ENCODE results near the gene GGA1.
"Not testable (repeated sequence)": the region's sequence is repeated elsewhere in the genome, so short reads cannot be mapped to it uniquely, and the experiment has no call there.

The GGA1 gene

DNA sequence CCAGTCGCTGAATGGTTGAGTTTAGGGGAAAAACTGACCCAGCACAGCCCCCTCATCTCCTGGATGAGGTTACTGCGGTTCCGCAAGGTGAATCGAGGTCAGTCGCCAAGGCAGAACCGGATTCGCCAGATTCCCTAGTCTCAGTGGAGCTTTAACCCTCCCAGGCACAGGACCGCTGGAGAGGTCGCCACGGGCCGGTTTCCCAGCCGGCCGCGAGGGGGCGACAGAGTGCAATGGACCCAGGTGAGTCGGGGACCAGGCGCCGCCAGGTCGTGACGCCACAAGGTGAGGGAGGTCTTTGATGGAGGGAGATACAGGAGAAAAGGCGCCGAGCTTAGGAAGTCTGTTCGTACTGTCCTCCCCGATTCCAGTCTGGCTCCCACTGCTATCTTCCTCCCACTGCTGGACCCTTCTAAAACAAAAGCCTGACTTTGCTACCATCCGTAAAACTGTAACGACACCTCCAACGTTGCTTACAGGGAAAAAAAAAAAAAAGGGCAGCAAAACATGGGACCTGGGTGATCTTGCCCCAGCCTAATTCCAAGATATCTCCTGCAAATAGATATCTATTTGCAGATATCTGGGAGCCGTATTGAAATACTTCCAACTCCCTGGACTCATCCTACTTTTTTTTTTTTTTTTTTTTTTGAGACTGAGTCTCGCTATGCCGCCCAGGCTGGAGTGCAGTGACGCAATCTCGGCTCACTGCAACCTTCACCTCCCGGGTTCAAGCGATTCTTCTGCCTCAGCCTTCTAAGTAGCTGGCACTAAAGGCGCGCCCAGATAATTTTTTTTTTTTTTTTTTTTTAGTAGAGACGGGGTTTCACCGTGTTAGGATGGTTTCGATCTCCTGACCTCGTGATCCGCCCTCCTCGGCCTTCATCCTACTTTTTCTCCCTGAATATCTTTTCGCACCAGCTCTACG, 1.4 kb upstream of the GGA1 start:
- in situ Hi-C loops (cut with MboI; ENCODE audit: low sequenced_read_pairs), result no loop called here

DNA sequence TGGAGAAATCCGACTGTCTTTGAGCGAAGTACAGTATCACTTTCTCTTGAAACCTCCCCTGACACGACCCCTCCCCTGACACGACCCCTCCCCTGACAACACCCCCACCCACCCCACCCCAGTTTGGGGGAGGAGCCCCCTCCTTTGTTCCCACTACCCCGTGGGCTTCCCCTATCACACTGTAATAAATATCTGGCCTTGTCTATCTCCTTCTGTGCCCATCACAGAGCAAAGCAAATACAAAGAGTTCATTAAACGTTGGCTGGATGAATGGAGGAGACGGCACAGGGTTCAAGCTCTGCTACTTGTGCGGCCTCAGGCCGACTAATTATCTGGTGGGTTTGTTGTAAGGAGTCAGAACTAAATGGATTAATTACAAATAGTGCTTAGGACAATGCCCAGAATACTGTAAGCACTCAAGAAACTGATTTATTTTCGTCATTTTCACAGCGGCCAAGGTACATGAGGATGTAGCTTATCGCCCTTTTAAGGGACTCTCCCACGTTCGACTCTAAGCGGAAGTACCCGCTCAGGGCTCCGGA, 628 bp upstream of the GGA1 start:
- in situ Hi-C loops (cut with MboI; ENCODE audit: low sequenced_read_pairs), result no loop called here

DNA sequence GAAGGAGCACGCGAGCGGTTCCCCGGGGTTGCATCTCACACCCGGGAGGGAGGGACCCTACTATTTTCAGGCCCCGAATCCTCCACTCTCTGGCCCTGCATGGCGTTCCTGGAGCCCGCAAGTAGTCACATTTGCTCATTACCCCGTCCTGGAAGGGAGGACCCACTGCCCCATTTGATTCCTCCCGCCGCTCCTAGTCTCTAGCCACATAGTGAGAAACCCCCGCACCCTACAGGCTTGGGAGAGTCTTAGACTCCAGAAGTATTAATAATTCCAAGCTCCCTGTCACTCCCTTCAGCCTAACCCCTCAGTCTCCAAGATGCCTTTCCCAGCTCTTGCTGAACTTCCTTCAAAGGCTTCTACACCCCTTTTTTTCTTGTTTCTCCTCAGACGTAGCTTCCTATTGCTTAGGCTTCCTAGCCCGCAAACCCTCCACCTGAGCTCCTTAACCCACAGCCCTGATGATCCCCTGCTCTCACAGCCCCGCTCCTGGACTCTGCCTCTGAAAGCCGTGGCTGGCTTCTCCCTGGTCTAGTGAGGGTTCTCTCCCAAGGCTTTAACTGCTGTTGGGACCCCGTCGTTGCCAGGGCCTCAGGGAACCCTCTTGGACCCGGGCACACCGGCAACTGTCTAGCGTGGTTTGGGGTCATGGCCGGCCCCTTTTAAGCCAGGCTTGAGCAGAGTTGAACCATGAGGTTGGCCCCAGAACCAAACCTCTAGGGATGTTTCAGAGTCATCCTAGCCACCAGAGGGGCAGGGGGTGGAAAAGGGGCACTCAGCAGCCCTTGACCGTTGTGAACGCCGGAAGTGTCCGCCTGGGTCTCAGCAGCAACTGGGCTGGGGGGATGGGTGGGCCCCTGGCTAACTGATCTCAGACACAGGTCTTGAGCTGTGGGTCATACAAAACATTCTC, 862 bp downstream of the GGA1 start:
- in situ Hi-C loops (cut with MboI; ENCODE audit: low sequenced_read_pairs), result no loop called here

DNA sequence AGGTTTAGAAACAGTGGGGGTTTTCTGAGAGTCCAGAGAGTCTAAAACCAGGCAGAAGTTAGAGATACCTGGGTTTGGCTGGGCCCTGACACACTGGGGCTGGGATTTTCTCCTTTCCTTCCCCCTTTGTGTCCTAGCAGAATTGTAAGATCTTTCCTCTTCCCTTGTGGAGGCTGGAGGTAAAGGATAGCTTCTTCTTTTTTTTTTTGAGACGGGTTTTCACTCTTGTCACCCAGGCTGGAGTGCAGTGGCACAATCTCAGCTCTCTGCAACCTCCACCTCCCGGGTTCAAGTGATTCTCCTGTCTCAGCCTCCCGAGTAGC, 1.5 kb downstream of the GGA1 start:
- in situ Hi-C loops (cut with MboI; ENCODE audit: low sequenced_read_pairs), result not testable (repeated sequence)

DNA sequence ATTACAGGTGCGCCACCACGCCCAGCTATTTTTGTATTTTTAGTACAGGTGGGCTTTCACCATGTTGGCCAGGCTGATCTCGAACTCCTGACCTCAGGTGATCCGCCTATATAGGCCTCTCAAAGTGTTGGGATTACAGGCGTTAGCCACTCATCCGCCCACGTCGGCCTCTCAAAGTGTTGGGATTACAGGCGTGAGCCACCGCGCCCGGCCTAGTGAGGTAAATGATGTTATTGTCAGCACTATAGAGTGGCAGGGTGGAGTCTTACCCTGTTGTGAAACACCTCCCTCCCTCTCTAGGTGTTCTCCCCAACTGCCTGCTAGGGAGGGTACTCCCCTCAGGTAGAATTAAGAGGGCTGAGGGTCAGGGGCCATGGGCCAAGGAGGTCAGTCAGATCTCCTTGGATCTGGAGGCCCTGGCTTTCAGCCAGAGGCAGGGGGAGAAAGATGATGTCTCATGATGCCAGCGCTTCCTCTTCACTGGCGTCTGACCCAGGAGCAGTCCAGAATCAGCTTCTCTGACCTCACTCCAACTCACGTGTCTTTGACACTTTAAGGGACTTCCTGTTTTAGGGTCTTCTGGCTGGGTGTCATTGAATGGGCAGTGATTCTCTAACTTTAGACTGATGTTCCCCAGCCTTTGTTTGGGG, 2.0 kb downstream of the GGA1 start:
- in situ Hi-C loops (cut with MboI; ENCODE audit: low sequenced_read_pairs), result no loop called here

DNA sequence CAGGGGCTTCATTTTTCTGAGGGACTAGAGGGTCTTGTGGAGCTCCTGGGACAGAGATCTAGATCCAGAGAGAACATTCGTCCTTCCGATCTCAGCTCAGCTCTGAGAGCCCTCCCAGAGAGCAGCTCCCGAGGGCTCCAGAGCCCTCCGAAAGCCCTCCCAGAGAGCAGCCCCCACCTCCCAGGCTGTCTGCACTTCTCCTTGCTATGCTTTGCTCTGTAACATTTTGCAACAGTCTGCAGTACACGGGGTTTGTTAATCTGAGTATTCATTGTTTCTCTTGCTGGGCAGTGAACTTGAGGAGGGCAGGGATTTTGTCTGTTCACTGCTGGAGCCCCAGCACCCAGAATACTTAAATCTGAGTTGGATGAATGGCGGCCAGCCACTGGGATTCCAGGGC, 2.6 kb downstream of the GGA1 start:
- in situ Hi-C loops (cut with MboI; ENCODE audit: low sequenced_read_pairs), result no loop called here

DNA sequence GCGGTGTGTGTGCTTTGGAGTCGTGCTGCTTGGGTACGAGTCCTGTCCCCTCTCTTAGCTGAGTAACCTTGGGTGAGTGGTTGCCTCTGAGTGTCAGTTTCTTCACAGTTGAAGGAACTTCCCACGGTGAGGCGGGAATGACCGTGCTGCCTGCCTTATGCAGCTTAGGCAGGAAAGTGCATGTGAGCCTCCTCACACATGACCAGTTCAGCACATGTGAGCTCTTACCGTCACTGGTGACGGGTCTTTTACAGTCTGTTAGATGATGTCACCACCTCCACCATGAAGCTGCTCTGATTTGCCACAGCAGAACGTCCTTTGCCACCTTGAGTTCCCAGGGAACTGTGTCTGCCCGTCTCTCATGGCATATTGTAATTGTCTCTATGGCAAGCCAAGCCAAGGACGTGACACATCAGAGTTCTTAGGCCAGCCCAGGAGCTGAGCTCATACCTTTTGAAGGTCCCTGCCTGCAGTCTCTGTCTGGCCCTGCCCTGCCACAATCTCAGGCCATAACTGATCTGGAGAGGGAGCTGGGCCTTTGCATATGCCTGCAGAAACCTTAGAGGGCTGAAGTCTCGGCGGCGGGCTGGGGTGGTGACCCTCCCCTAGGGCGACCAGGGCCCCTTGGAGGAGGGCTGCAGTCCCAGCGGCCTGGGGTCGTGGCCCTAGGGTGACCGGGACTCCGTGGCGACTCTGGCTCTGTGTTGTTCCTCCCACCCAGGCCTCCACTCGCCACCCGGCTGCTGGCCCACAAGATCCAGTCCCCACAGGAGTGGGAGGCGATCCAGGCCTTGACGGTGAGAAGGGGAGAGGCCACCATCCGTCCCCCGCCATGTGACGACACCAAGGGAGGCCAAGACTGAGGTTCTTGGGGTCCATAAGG, 7.8 kb downstream of the GGA1 start:
- in situ Hi-C loops (cut with MboI; ENCODE audit: low sequenced_read_pairs), result no loop called here

DNA sequence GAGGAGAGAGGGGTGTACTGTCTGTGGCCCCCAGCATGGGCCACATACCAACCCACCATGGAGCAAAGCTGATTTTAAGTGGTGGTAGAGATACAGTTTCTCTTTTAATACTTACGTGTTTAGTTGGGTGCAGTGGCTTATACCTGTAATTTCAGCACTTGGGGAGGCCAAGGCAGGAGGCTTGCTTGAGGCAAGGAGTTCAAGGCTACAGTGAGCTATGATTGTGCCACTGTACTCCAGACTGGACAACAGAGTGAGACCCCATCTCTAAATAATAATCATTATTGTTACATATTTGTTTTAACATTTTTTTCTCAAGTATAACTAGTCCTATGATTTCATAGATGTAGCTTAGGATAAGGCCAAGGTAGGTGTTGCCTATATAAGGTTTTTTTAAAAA, 8.8 kb downstream of the GGA1 start:
- in situ Hi-C loops (cut with MboI; ENCODE audit: low sequenced_read_pairs), result no loop called here

DNA sequence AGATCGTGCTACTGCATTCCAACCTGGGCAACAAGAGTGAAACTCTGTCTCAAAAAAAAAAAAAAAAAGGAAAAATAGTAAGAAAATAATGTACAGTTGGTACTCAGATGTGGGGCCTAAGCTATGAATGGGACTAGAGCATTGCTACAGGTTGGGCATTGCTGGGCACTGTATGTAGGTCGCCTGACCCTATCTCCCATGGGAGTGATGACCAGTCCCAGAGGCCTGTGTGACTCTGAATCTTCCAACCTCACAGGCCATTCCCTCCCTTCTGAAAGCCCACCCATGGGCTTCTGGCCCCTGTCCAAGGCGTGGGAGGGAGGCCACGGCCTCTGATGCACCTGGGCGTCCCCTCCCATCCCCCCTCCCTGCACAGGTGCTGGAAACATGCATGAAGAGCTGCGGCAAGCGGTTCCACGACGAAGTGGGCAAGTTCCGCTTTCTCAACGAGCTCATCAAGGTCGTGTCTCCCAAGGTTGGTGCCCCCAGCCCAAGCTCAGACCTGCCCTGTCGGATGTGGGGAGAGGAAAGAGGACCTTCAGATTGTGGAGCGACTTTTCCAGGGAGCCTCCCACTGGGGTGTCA, 9.5 kb downstream of the GGA1 start:
- in situ Hi-C loops (cut with MboI; ENCODE audit: low sequenced_read_pairs), result no loop called here

DNA sequence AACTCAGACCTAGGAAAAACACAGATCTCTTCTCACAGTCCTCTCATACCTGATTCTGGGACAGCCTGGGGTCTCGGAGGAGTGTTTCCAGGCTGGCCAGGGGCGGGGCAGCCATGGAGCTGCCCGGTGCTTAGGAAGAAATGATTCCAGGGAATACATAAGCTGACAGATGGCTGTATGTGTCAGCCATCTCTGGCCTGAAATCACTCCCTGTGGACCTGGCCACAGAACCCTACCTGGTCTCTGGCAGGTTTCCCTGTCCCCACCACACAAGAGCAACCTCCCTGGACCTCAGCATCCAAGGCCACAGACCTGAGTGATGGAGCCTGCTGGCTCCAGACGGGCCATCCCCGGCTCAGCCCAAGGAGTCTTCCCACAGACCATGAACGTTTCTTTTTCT, 10.0 kb downstream of the GGA1 start:
- in situ Hi-C loops (cut with MboI; ENCODE audit: low sequenced_read_pairs), result no loop called here

DNA sequence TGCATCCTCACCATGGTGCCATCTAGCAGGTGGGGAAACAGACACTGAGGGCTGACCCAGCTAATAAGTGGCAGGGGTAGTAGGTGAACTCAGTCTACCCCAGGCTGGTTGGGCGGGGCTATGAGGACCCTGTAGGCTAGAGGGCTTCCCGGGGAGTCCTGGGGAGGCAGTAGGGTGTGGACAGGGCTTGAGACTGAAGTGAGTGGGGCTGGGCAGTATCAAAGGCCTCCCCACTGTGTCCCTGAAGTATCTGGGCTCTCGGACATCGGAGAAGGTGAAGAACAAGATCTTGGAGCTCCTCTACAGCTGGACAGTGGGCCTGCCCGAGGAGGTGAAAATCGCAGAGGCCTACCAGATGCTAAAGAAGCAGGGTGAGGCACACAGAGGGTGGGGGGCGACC, 11.4 kb downstream of the GGA1 start:
- in situ Hi-C loops (cut with MboI; ENCODE audit: low sequenced_read_pairs), result no loop called here

DNA sequence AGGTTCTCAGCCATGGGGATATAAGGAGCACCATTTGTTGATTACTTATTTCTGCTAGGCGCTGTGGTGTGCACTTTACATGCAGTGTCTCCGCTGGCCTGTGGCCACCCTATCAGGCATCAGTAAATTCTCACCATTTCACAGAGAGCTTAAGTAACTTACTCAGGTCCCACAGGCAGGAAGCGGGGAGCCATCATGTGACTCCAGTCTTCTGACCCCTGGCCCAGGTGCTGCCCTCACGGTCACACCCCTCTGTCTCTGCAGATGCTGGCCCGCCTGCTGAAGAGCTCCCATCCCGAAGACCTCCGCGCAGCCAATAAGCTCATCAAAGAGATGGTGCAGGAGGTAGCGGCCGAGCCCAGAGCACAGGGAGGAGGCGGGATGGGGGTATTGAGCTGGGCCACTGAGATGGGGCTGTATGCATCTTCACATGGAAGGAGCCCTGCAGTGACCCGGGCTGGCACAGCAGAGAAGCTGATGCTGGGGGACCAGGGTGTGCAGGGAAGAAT, 12.8 kb downstream of the GGA1 start:
- in situ Hi-C loops (cut with MboI; ENCODE audit: low sequenced_read_pairs), result no loop called here

DNA sequence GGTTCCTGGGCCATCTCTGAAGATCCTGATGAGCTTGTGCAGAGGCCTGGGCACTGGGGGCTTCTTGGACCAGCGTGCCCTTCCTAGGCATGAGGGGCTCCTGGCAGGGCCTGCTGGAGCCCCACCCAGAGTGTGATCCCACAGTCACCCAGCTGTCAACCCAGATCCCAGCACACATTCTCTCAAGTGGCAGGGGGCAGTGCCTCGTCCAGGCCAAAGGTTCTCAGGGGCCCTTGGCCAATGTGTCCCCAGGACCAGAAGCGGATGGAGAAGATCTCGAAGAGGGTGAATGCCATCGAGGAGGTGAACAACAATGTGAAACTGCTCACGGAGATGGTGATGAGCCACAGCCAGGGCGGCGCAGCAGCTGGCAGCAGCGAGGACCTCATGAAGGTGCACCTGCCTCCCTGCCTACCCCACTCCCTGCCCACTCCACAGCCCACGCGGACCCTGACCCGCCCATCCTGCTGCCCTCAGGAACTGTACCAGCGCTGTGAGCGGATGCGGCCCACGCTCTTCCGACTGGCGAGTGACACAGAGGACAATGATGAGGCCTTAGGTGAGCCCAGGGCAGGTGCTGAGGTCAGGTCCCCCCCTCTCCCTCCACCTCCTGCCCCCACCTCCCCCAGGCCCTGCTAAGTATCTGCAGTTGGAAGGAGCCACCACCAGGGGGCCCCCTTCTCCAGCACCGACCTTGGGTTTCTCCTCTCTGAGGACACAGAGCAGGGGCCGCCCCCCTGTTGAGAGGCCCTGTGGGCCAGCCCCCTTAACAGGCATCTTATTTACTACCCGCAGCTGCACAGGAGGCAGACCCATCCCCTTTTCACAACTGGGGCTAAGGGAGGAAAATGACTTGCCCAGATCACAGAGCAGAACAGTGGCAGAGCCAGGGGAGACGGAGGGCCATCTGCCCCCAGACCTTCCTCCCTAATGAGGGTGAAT, 14.7 kb downstream of the GGA1 start:
- in situ Hi-C loops (cut with MboI; ENCODE audit: low sequenced_read_pairs), result no loop called here

DNA sequence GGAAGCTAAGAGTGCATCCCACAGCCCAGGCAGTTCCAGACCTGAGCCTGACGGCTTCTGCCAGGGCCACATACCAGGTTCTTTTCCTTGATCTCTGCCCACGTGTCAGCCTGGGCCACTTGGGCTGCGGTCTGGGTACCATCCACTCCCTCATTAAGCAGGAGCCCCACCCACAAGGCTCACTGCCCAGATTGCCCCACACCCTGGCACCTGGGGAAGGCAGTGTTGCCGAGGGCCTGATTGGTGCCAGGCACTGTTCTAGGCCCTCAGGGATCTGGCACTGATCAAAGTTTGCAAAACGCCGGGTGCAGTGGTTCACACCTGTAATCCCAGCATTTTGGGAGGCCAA, 15.4 kb downstream of the GGA1 start:
- in situ Hi-C loops (cut with MboI; ENCODE audit: low sequenced_read_pairs), result no loop called here

DNA sequence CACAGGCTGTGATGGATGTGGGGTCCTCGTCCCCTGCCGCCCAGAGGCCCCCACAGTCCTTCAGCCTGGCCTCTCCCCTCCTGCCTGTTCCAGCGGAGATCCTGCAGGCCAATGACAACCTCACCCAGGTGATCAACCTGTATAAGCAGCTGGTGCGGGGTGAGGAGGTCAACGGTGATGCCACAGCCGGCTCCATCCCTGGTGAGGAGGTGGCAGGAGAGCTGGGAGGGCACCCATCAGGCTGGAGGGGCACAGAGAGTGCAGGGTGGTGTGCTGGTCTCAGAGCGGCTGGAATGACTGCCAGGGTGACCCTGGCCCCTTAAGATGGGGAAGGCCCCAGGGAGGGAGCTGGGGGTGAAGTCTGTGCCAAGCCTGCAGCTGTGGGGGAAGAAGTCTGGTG, 16.2 kb downstream of the GGA1 start:
- in situ Hi-C loops (cut with MboI; ENCODE audit: low sequenced_read_pairs), result no loop called here

DNA sequence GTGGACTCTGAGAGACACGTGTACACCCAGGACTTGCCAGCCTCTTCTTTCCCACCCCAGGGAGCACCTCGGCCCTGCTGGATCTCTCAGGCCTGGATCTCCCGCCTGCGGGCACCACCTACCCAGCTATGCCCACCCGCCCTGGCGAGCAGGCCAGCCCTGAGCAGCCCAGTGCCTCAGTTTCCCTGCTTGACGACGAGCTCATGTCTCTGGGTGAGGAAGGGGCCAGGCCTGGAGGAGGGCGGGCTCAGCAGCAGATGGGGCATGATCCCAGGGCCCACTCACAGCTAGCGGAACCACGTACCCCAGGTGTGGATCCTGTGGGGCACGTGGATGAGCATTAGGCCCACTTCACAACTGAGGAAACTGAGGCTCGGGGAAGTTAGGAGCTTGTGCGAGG, 17.1 kb downstream of the GGA1 start:
- in situ Hi-C loops (cut with MboI; ENCODE audit: low sequenced_read_pairs), result no loop called here

DNA sequence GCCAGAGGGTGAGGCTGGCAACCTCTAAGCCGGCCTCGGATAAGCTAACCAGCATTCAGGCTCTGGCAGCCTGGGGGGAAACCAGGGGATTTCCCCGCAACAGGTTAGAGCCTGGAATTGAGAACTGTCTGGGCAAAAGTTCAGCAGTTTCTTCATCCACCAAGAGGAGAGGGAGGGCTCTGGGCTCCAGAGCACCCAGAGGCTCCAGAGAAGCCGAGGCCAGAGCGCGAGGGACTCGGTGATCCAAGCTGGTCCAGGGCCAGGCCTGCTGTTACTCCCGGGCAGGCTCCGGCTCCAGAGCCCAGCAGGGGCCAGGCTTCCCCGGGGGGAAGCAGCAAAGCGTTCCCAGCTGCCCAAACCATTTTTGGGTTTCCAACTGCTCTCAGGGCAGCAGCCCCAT, 17.5 kb downstream of the GGA1 start:
- in situ Hi-C loops (cut with MboI; ENCODE audit: low sequenced_read_pairs), result no loop called here

DNA sequence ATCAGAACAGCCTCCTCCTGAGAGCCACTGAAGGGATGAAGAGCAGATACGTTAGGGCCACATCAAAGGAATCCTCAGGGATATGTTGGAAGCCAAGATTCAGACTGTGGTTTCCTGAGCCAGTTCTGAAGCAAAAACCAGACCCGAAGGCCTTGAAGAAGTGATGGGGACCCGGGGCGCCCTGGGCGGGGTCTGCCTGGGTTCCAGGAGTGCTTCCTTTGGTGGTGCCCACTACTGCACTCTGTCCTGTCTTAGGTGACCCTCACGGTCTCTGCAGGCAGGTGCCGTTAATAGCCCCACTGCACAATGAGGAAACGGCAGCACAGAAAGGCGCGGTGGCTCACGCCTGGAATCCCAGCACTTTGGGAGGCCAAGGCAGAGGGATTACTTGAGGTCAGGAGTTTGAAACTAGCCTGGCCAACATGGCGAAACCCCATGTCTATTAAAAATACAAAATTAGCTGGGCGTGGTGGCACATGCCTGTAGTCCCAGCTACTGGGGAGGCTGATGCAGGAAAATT, 18.0 kb downstream of the GGA1 start:
- in situ Hi-C loops (cut with MboI; ENCODE audit: low sequenced_read_pairs), result no loop called here

DNA sequence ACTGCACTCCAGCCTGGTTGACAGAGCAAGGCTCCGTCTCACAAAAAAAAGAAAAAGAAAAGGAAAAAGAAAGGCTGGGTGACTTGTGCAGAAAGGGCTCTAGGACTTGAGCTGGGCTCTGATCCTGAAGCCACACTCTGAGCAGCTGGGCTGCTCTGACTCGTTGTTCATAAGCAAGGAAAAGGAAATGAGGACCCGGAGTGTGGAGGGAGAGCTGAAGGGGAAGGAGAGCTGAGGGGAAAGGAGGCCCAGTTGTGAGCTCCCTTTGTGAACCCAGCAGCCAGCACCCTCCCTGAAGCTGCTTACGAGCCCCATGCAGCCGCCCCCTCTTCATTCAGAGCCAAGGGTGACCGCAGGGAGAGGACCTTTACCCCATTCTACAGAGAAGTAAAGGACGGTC, 18.5 kb downstream of the GGA1 start:
- in situ Hi-C loops (cut with MboI; ENCODE audit: low sequenced_read_pairs), result no loop called here
